Measurements from ENCODE around the gene ECHDC1.

ECHDC1 gene

DNA sequence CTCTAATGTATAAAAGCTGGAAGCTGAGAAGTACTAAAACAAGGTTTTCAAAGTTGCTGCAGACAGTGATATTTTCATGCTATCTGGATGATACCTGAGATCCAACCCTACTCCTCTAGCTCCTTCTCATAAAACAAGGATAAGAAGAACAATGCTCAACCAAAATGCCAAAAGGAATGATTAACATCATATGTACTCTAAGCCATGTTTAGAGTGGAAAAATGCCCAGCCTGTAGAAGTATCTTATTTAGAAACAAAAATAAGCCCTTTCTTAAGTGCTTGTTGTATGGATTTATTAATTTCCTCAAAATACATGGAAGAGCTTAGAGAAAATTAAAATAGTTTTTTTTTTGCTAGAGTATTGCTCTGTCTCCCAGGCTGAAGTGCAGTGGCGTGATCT lies 23.7 kb downstream of the ECHDC1 start:
- H3K9me3 ChIP-seq (ENCODE audit: insufficient read depth, low read depth, low read length) = no peaks in the 10 kb centered on the region

DNA sequence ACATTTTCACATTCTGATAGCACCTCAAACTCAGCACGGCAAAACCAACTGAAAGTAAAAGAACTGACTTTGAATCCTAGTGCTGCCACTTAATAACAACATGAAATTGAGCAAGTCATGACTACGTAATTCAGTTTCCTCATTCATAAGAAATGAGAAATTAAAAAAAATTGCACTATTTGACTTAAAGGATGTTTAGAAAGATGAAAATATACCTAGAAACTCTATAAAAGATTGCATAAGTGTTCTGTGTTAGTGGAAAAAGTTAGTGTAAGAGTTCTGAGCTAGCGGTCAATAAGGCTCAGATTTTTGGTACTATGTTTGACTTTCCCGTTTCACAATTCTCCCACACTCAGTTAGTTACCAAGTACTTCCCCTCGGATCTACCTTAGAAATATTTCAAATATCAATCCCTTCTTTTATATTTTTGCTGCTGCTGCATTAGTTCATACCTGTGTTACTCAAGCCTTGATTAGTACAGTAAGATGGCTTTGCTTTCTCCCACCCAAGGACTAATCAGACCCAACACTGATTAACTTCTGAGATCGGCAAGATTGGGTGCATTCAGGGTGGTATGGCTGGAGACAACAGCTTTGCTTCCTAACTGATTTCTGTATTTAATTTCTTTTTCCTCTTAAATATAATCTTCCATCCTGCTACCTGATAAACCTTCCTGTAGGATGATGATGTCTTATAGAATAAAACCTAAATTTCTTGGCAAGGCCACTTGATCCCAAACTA lies 25.9 kb downstream of the ECHDC1 start:
- no peaks in the 10 kb centered on the region for H3K27me3 ChIP-seq (ENCODE audit: insufficient read depth, low read length, poor library complexity, severe bottlenecking)
- no peaks in the 10 kb centered on the region for H3K9me3 ChIP-seq (ENCODE audit: insufficient read depth, low read depth, low read length)
- no peaks in the 10 kb centered on the region for H4K20me1 ChIP-seq (ENCODE audit: insufficient read depth, low read length, poor library complexity, severe bottlenecking)
- peaks cover 46% of the 10 kb centered on the region for H3K36me3 ChIP-seq (ENCODE audit: insufficient read depth, low read length)
- H2AFZ ChIP-seq (ENCODE audit: low read length) = no peak overlapping the region
- H3K4me1 ChIP-seq (ENCODE audit: insufficient read depth, low read length, poor library complexity, severe bottlenecking) = no peaks in the 10 kb centered on the region
- H3K4me2 ChIP-seq (ENCODE audit: low read depth, low read length, poor library complexity, severe bottlenecking) = no peak overlapping the region
- no peaks in the 10 kb centered on the region for H3K79me2 ChIP-seq (ENCODE audit: insufficient read depth, low read length)
- TF ChIP-seq CTCF (conservative IDR thresholded peaks at IDR 0.05; ENCODE audit: low read length) (no peak), EZH2phosphoT487 (IDR thresholded peaks at IDR 0.05; ENCODE audit: borderline replicate concordance) (no peak)
- H3K9ac ChIP-seq (ENCODE audit: low read depth, low read length, poor library complexity, severe bottlenecking) = no peak overlapping the region
- no peaks in the 10 kb centered on the region for H3K9me2 ChIP-seq (replicated peaks; ENCODE audit: low read depth, low read length)
- H3F3A ChIP-seq (ENCODE audit: low read depth) = no peaks in the 10 kb centered on the region
- no peak overlapping the region for H3K4me3 ChIP-seq (ENCODE audit: low read length, poor library complexity, severe bottlenecking)

More for the DNA sequence above, 23.7 kb downstream of the ECHDC1 start:
- H2AFZ ChIP-seq (ENCODE audit: low read length) = no peak overlapping the region
- TF ChIP-seq CTCF (conservative IDR thresholded peaks at IDR 0.05; ENCODE audit: low read length) = no peak
- TF ChIP-seq EZH2phosphoT487 (IDR thresholded peaks at IDR 0.05; ENCODE audit: borderline replicate concordance) = no peak
- no peak overlapping the region for H3K9ac ChIP-seq (ENCODE audit: low read depth, low read length, poor library complexity, severe bottlenecking)
- no peak overlapping the region for H3K4me3 ChIP-seq (ENCODE audit: low read length, poor library complexity, severe bottlenecking)
- H3K9me2 ChIP-seq (replicated peaks; ENCODE audit: low read depth, low read length) = no peaks in the 10 kb centered on the region
- H3K4me2 ChIP-seq (ENCODE audit: low read depth, low read length, poor library complexity, severe bottlenecking) = no peak overlapping the region
- H4K20me1 ChIP-seq (ENCODE audit: insufficient read depth, low read length, poor library complexity, severe bottlenecking) = no peaks in the 10 kb centered on the region
- H3K4me1 ChIP-seq (ENCODE audit: insufficient read depth, low read length, poor library complexity, severe bottlenecking) = no peaks in the 10 kb centered on the region
- H3F3A ChIP-seq (ENCODE audit: low read depth) = no peaks in the 10 kb centered on the region
- no peaks in the 10 kb centered on the region for H3K79me2 ChIP-seq (ENCODE audit: insufficient read depth, low read length)
- no peaks in the 10 kb centered on the region for H3K27me3 ChIP-seq (ENCODE audit: insufficient read depth, low read length, poor library complexity, severe bottlenecking)
- peaks cover 41% of the 10 kb centered on the region; the same call in 1 of the 2 replicates for H3K36me3 ChIP-seq (ENCODE audit: insufficient read depth, low read length)

DNA sequence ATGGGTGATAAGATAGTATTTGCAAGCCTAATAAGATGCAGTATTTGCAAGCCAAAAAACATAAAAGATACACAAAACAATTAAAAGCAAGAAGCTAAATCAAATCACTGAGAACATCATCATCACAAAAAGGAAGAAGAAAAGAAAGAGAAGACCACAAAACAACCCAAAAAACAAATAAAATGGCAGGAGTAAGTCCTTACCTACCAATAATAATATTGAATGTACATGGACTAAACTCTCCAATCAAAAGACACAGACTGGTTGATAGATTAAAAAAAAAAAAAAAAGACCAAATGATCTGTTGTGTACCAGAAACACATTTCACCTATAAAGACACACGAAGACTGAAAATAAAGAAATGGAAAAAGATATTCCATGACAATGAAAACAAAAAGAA lies 37.7 kb downstream of the ECHDC1 start:
- Histone ChIP-seq H3K27me3 (ENCODE audit: insufficient read depth, low read length, poor library complexity, severe bottlenecking) (no peaks in the 10 kb centered on the region), H2AFZ (ENCODE audit: low read length) (no peak overlapping the region), H3K4me1 (ENCODE audit: insufficient read depth, low read length, poor library complexity, severe bottlenecking) (no peaks in the 10 kb centered on the region), H3K4me2 (ENCODE audit: low read depth, low read length, poor library complexity, severe bottlenecking) (no peak overlapping the region), H4K20me1 (ENCODE audit: insufficient read depth, low read length, poor library complexity, severe bottlenecking) (no peaks in the 10 kb centered on the region), H3K36me3 (ENCODE audit: insufficient read depth, low read length) (peaks cover 21% of the 10 kb centered on the region; the same call in 1 of the 2 replicates), H3K9me2 (replicated peaks; ENCODE audit: low read depth, low read length) (no peaks in the 10 kb centered on the region), H3K4me3 (ENCODE audit: low read length, poor library complexity, severe bottlenecking) (no peak overlapping the region), H3K79me2 (ENCODE audit: insufficient read depth, low read length) (peaks cover 68% of the 10 kb centered on the region; the same call in 1 of the 2 replicates), H3K9ac (ENCODE audit: low read depth, low read length, poor library complexity, severe bottlenecking) (no peak overlapping the region), H3F3A (ENCODE audit: low read depth) (no peaks in the 10 kb centered on the region), H3K9me3 (ENCODE audit: insufficient read depth, low read depth, low read length) (no peaks in the 10 kb centered on the region; the same call in 1 of the 2 replicates)
- TF ChIP-seq CTCF (conservative IDR thresholded peaks at IDR 0.05; ENCODE audit: low read length) (no peak), EZH2phosphoT487 (IDR thresholded peaks at IDR 0.05; ENCODE audit: borderline replicate concordance) (no peak)
